HFFc6 (cell line): ENCODE results near the gene ANKRD39. TPM values are rescaled to one million over a fixed set of nuclear protein-coding genes. Genes with fewer than 3 reads are reported as not detected.

Experiments used
- DNase-seq: peaks from one replicate; pipeline ENCODE4 v3.0.0-alpha.2; 2018
- H3K27ac Mint-ChIP-seq: 2 replicates; pipeline ENCODE4 v1.8.0; 2020; ENCODE audit warnings: mild to moderate bottlenecking, mixed read lengths
- H3K27me3 Mint-ChIP-seq: 2 replicates; pipeline ENCODE4 v1.8.0; 2021; ENCODE audit warnings: mild to moderate bottlenecking, moderate library complexity, mixed read lengths; ENCODE audit not compliant: insufficient read depth
- H3K36me3 Mint-ChIP-seq: 2 replicates; pipeline ENCODE4 v1.8.0; 2021; ENCODE audit warnings: low read depth, mixed read lengths
- H3K4me1 Mint-ChIP-seq: 2 replicates; pipeline ENCODE4 v1.8.0; 2020; ENCODE audit warnings: low read depth, mixed read lengths
- H3K4me3 Mint-ChIP-seq: 2 replicates; pipeline ENCODE4 v1.8.0; 2020; ENCODE audit warnings: mild to moderate bottlenecking, moderate library complexity, mixed read lengths
- H3K9me3 Mint-ChIP-seq: 2 replicates; pipeline ENCODE4 v1.8.0; 2020; ENCODE audit warnings: mild to moderate bottlenecking, mixed read lengths
- CTCF ChIP-seq: fragments of 200-600 bp; sonication (generic); IDR thresholded peaks from 2 replicates; pipeline ENCODE4 v1.5.0; 2021; ENCODE audit warnings: antibody characterized with exemption, mild to moderate bottlenecking
- total RNA-seq, 6 experiments: library from RNA; stranded (reverse); fragmentation: NEBNext Ultra II Directional; extraction: Animal tissue kit (Norgen Biotek cat#: 25700); gene quantifications; 2 replicates in 1 of 6; 3 replicates in 5 of 6; pipeline ENCODE4 v1.2.3, GENCODE V29; 2021

Gene ANKRD39
- total RNA-seq, 6 experiments from 2014 or later: 14.7 to 16.3 (median 15.3) TPM

GRCh38 chr2:96868555-96869280 lies 10.9 kb upstream of the ANKRD39 start:
- peak; percentile 80 for DNase-seq
- 0 out of 2 replicates have a peak, but pooled peaks cover 5% of the 10 kb centered on the region for H3K36me3 Mint-ChIP-seq
- peak overlapping the region; percentile 66 for H3K27ac Mint-ChIP-seq
- peak; percentile 88 for TF ChIP-seq CTCF
- no peaks in the 10 kb centered on the region for H3K9me3 Mint-ChIP-seq
- H3K27me3 Mint-ChIP-seq: peaks cover 13% of the 10 kb centered on the region; the same call in 1 of the 2 replicates
- peak overlapping the region; percentile 87 for H3K4me3 Mint-ChIP-seq
- H3K4me1 Mint-ChIP-seq: peaks cover 21% of the 10 kb centered on the region

- DNase-seq: no peak
- TF ChIP-seq CTCF: no peak
- no peaks in the 10 kb centered on the region for H3K9me3 Mint-ChIP-seq
- H3K36me3 Mint-ChIP-seq: 0 out of 2 replicates have a peak, but pooled peaks cover 5% of the 10 kb centered on the region
- peaks cover 8% of the 10 kb centered on the region; the same call in 1 of the 2 replicates for H3K27me3 Mint-ChIP-seq
- peak overlapping the region; percentile 87 for H3K4me3 Mint-ChIP-seq
- peaks cover 21% of the 10 kb centered on the region for H3K4me1 Mint-ChIP-seq
- peak overlapping the region; percentile 66 for H3K27ac Mint-ChIP-seq
Observed at GRCh38 chr2:96867756-96868554, 10.1 kb upstream of the ANKRD39 start.

- TF ChIP-seq CTCF: no peak
- DNase-seq: no peak
- Mint-ChIP-seq H3K4me1 (peaks cover 21% of the 10 kb centered on the region), H3K27ac (peak overlapping the region; percentile 66), H3K9me3 (no peaks in the 10 kb centered on the region), H3K27me3 (peaks cover 8% of the 10 kb centered on the region; the same call in 1 of the 2 replicates), H3K36me3 (0 out of 2 replicates have a peak, but pooled peaks cover 5% of the 10 kb centered on the region), H3K4me3 (peak overlapping the region; percentile 87)
Observed at GRCh38 chr2:96866986-96867755, 9.4 kb upstream of the ANKRD39 start.

- H3K4me3 Mint-ChIP-seq: no peak overlapping the region; the same call in 1 of the 2 replicates
- no peaks in the 10 kb centered on the region for H3K9me3 Mint-ChIP-seq
- H3K36me3 Mint-ChIP-seq: 0 out of 2 replicates have a peak, but pooled peaks cover 5% of the 10 kb centered on the region
- H3K4me1 Mint-ChIP-seq: peaks cover 21% of the 10 kb centered on the region
- TF ChIP-seq CTCF: no peak
- DNase-seq: no peak
- H3K27me3 Mint-ChIP-seq: peaks cover 6% of the 10 kb centered on the region; the same call in 1 of the 2 replicates
- peak overlapping the region; percentile 55; the same call in 1 of the 2 replicates for H3K27ac Mint-ChIP-seq
Observed at GRCh38 chr2:96866586-96866985, 8.8 kb upstream of the ANKRD39 start.

- DNase-seq: no peak
- peaks cover 21% of the 10 kb centered on the region for H3K4me1 Mint-ChIP-seq
- H3K27ac Mint-ChIP-seq: no peak overlapping the region
- 0 out of 2 replicates have a peak, but pooled peaks cover 5% of the 10 kb centered on the region for H3K36me3 Mint-ChIP-seq
- no peak overlapping the region for H3K4me3 Mint-ChIP-seq
- TF ChIP-seq CTCF: no peak
- no peaks in the 10 kb centered on the region for H3K9me3 Mint-ChIP-seq
- H3K27me3 Mint-ChIP-seq: peaks cover 6% of the 10 kb centered on the region
Observed at GRCh38 chr2:96866149-96866548, 8.3 kb upstream of the ANKRD39 start.
